ENCODE measurements around the gene KLHL29.
A peak's percentile ranks its signal among the peaks of the same experiment; 100 is the strongest.

Gene KLHL29

DNA sequence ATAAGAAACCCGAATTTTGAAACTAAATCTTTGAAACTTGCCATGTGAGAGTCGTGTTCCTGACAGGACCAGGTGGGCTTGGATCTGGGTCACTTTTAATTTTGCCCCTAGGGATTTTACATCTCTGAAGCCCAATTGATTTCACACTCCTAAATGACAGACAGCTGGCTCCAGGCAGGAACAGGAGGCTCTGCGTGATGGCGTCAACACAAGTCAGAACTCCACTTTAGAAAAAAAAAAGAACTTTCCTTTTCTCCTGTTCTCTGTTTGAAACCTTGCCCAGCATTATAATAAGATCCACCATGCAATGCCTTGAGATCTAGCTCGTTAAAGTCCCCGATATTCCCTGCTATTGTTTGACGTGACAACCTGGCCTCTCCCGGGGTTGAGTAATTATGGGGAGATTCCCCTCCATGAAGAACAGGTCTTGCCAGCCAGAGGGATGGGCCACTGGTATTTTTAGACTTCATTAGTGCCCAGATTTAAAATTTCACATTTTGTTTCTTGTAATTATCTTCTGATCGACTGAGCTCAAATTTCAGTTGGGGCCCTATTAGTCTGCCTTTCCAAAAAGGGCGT, 260.3 kb downstream of the KLHL29 start:
- DNase-seq: peak; percentile 59

DNA sequence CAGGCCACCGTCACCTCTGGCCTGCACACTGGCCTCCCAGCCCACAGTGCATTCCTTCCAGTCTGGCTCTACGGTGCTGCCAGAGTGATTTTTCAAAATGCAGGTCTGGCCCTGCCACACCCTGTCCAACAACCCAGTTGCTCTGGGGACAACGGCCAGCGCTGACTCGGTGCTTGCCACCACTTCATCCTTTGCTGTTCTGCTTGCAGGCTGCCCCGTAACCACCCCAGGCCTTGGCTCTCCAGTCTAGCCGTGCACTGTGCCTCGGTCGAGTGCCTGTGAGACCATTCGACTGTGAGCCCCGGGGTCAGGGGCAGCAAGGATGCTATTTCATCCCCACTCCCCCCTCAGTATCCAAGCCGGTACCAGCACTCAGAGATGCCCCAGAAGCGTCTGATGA, 262.6 kb downstream of the KLHL29 start:
- no peak for DNase-seq

- peak; percentile 96 for DNase-seq
Observed at GRCh38 chr2:23649303-23649702, 264.3 kb downstream of the KLHL29 start.

GRCh38 chr2:23649819-23650218, 264.8 kb downstream of the KLHL29 start:
- peak; percentile 69 for DNase-seq

DNA sequence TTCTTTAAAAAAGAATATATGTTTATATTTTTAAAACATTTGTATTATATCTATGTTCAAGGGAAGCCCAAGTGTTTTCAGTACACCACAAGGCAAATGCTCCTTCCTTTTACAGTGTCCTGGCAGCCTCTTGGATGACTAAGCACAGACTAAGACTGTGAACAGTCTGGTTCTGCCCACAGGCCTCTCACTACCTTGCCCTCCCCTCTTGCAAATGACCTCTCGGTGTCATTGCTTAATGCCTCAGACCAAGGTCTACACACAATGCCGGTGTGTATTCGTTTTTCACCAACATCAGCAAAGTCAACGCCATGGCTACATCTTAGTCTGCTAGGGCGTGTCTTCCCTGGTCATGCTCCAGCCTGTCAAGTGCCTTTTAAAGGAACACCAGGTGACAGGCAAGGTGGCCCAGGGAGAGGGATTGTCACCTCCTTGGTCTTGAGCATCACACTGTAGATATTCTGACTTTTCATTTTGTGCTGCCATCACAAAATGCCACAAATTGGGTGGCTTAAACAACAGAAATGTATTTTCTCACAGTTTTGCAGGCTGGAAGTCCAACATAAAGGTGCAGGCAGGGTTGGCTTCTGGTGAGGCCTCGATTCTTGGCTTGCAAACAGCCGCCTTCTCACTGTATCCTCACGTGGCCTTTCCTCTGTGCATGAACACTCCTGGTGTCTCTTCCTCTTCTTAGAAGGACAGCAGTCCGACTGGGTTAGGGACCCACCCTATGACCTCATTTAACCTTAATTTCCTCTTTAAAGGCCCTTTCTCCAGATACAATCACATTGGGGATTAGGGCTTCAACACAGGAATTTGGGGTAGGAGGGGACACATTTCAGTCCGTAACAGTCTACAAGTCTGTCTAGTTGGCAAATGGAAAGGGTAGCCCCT, 266.5 kb downstream of the KLHL29 start:
- no peak for DNase-seq

GRCh38 chr2:23653326-23653725, 268.3 kb downstream of the KLHL29 start:
- no peak for DNase-seq

DNA sequence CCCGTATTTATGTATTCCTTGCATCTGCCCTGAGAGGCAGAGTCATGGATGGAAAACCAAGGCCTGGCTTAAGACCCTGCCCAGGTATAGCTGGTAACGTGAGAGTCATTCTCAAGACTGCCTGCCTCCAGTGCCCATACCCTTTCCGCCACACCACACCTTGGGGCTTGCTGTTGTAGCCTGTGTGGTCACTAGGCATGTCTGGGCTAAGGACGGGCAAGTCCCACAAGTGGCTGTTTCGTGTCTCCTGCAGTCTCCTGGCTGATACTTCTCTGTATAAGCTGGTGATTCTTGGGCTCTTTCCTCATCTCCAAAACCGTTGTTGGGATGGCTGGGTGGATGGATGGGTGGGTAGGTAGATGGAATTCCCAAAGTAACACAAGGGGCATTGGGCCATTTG, 269.8 kb downstream of the KLHL29 start:
- no peak for DNase-seq

DNA sequence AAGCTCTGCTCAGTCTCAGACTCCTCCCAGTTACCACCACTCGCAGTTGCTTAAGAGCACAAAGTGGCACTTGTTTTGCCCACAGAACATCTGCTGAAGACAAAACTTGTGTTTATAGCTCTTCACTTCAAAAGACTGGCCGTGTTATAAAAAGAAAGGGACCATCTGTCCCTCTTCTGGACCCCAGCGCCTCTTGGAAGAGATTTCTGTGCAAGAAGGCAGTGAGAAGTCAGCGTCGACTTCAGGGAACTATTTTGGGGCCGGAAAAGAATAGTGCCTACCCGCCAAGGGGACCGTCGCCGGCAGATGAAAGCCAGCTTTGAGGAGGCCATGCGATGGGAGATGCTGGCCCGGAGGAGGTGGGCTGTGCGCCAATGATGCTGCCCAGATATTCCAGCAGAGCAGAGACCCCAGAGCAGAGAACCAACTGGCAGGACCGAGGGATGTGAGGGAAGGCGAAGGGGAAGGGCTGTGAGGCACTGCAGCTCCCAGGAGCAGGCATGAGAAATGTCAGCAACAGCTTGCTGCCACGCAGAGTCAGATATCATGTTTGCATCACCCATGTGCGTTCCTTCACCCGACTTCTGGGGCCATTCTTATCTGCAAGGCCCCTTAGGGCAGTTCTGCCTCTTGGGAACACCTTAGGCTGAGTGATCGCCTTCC, 271.1 kb downstream of the KLHL29 start:
- no peak for DNase-seq

DNA sequence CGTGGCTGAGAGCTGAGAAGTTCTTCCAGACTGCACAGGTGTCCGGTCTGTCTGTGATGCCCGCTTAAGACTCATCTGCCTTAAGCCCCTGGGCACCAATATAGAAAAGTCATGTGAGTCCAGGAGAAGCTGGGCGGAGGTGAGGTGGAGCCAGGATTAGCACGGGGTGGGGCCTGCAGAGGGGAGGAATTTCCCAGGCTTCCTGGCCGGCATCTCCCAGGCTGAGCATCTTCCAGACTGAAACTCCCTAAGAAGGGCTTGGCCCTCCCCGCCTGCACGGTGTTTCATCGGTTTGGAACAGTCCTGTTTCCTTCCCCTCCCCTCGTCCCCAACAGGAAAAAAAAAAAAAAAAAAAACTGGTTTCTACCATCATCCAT, 271.6 kb downstream of the KLHL29 start:
- DNase-seq: no peak

DNA sequence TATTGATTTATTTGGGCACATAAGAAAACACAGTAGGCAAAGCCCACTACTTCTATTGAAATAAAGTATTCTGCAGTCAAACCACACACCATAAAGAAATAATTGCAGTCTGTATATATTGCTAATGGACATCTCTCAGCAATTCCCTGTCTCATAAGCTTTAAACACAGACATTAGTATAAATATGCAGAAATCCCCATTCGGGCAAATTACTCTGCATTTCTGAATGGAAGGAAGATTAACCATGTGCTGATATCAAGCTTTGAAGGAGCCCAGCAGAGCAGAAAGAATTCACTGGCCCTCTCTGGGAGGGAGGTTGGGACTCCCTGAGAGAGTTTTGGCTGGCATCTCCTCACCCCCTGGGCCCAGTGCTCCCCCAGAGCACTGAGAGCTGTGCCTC, 272.4 kb downstream of the KLHL29 start:
- peak; percentile 46 for DNase-seq

DNA sequence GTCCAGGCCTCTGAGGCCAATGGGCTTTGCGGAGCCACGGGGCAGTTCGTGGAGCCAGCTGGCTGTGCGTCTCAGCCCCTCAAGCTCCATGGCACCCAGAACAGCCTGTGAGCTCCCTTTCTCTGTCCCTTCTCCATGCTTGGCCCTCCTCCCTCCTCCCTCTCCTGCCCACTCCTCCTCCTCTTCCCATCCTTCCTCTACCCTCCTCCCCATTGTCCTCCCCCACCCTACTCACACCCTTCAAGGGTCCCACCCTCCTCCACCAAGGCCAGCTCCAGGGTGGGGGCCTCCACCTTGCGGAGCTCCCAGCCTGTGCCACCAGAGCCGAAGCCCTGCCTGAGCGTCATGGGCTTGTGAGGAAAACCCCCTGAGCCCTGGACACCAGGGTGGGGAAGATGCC, 273.0 kb downstream of the KLHL29 start:
- peak; percentile 36 for DNase-seq

DNA sequence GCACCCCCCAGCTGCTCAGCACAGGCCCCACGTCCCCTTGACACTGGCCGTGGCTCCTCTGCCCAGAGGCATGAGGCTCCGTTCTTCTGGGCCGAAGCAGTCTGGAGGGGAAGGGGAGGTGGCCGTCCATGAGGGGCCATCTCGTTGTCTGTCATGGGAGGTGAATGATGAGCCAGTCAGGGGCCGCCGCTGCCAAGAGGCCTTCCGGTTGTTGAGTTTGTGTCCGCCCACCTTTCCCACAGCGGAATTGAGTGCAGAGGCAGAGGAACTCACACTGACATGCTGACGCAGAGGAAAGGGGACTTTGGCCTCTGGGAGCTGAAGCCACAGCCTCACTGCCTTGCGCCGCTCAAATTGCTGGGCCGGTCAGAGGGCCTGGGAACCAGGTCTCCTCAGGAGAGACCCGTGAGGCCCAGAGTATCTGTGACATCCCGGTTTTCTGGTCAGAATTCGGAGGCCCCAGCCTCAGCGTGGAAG, 273.5 kb downstream of the KLHL29 start:
- no peak for DNase-seq

DNA sequence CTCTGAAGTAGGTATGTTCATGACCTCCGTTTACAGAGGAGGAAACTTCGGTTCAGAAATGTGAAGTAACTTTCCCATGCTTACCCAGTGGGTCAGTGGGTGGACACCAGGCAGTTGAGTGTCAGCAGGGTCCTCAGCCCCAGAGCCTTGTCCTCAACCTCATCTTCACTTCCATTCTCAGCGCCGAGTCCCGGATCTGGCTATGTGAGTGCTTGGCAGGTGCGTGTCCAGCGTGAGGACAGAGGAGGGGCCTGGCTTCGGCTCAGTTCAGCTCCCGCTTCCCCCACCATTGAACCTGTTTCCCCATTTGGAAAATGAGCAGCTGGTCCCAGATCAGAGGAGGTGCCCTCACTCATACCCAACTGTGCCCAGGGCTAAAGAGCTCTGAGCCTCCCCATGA, 274.3 kb downstream of the KLHL29 start:
- DNase-seq: no peak

DNA sequence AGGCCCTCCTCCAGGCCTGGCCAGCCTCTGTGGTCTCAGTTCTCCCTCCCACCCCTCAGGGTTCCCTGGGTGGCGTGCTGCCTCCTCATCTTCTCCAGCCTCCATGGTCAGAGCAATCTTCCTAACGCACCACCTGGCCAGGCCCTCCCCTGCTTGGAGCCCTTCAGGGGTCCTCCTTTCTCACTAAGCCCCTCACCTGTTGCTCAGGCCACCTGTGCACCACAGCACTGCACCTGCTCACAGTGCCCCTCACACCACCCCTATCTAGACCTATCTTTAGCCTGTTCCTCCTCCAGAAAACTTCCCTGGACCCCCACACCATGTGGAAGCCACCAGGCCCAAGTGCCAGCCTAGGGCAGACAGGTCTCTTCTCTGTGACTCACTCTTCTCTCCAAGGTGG, 274.8 kb downstream of the KLHL29 start:
- DNase-seq: no peak

DNA sequence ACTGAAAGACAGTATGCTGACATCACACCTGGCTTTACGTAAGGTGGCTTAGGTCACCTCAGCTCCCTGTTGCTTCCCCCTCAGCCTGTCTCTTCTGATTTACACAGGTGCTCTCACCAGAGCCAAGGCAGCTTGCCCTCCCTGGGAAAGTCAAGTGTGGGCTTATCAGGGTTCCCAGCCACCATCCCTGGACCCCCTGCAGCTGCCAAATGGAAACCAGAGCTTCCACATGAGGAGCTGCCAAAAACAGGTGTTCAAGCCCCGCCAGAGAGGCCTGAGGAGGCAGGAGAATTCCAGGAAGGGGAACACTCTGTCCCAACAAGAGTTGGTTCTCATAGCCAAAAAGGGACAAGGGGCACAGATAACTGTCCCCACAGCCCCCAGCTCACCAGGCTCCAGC, 275.3 kb downstream of the KLHL29 start:
- DNase-seq: no peak

GRCh38 chr2:23661276-23662050, 276.5 kb downstream of the KLHL29 start:
- DNase-seq: no peak

GRCh38 chr2:23662466-23662865, 277.5 kb downstream of the KLHL29 start:
- DNase-seq: no peak

DNA sequence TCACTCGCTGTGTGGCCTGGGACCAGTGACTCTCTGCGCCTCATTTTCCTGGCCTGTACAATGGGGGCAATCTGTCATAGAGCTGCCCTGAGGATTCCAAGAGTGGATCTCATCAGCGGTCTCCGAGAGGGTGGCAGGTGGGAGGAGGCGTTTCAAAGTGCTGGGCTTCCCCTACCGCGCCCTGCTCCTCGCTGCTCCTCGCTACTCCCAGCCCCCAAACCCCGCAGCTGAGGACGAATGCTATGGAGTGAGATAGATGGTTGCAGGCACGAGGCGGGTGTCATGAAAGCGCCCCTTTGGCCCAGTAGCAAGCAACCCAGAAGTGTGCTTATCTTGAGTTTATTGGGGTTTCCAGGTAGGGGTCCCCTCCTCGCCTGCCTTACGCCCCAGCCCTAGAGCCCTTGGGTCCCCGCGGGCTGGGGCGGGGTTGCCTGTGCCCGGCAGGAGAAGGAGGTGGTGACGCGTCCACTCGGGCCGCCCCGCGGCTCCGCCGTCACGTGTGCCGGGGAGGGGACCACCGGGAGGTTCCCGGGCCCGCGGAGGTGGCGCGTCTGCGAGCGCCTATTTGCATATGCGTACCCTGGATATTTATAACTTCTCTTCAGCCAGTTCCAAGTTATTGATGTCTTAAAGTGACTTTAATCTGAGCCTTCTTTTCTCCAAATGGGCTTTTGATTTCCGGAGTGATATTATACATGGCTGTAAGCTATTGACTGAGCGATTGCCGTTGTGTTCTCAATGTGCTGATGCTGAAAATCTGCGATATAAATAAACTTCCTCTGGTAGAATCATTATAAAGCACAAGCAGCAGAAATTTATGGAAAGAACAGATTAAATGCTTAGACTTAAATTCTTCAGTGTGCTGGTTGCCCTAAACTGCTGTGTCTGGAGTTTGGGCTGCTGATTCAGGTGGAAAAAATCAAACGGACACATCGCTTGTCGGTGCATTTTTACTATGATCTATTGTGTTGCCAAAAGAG, 278.3 kb downstream of the KLHL29 start:
- DNase-seq: peak; percentile 92

GRCh38 chr2:23664066-23664788, 279.2 kb downstream of the KLHL29 start:
- DNase-seq: peak; percentile 64

DNA sequence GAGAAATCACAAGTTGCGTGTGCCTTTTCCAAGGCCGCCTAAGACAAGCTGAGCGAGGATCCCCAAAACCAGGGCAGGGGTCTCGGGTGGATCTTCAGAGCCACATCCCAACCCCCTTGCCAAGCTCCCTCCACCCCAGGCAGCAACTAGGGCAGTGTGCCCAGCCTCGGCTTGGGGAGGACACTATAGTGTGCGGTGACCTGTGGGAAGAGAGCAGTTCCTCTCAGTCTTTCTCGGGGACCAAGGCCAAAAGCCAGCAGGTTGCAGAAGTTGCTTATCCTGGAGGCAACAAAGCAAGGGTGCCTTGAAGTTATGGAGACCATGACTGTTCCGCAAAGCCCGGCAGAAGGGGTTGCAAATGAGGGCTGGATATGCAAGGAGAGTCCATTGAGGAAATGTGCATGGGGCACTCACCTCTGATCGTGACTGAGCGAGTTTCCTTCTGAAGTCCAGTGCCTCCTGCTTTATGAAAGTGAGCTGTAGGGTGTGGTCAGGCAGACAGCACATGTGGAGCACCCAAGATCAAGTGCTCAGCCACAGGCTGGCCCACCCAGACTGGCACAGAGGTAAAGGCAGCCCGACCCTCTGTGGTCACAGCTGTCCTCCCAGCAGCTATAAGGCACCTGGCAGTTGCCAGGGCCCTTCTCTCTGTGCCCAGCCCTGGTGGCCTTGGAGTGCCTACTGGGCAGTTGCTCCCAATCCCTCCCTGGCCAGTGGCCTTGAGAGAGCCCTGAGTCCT, 281.4 kb downstream of the KLHL29 start:
- no peak for DNase-seq

Measured in eye (tissue), 1 donor.